Measurements from ENCODE around the gene NSMCE4A.
"Not testable (repeated sequence)": the region's sequence is repeated elsewhere in the genome, so short reads cannot be mapped to it uniquely, and the experiment has no call there.

DNA sequence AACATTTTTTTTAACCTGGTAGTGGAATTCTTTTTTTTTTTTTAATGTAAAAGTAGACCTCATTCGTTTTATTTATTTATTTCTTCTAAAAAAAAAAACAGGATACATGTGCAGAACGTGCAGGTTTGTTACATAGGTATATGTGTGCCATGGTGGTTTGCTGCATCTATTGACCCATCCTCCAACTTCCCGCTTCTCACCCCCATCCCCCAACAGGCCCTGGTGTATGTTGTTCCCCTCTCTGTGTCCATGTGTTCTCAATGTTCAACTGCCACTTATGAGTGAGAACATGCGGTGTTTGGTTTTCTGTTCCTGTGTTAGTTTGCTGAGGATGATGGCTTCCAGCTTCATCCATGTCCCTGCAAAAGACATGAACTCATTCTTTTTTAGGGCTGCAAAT lies 42.9 kb upstream of the NSMCE4A start:
- TF ChIP-seq POLR2A, POLR2AphosphoS5 (IDR thresholded peaks at IDR 0.05; ENCODE audit: low read depth, low read length): not testable (repeated sequence)
